ENCODE results near the gene NAV2.

DNA sequence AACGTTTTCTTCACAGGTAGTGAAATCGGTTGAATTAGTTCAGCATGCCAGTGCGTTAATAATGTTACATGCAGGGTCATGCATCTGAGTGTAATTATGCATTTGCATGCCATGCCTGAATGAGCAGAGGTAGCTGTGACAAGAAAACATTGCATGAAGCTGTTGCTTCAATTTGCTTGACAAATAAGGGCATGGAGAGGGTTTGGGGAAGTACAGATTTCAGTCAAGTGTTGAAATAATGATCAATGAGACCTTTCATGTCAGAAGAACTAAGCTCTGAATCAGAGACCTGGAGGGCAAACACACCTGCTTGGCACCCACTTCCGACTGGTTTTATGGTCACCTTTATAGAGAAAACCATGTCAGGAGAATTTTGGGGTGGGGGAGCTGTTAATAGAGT is 226.2 kb downstream of the NAV2 start:
- TF ChIP-seq, protein P1, sequence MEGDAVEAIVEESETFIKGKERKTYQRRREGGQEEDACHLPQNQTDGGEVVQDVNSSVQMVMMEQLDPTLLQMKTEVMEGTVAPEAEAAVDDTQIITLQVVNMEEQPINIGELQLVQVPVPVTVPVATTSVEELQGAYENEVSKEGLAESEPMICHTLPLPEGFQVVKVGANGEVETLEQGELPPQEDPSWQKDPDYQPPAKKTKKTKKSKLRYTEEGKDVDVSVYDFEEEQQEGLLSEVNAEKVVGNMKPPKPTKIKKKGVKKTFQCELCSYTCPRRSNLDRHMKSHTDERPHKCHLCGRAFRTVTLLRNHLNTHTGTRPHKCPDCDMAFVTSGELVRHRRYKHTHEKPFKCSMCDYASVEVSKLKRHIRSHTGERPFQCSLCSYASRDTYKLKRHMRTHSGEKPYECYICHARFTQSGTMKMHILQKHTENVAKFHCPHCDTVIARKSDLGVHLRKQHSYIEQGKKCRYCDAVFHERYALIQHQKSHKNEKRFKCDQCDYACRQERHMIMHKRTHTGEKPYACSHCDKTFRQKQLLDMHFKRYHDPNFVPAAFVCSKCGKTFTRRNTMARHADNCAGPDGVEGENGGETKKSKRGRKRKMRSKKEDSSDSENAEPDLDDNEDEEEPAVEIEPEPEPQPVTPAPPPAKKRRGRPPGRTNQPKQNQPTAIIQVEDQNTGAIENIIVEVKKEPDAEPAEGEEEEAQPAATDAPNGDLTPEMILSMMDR (conservative IDR thresholded peaks at IDR 0.05 in 1 of 2, IDR thresholded peaks at IDR 0.05 in 1 of 2; ENCODE audit: low read depth in 1 of 2, low read length in 2 of 2): no peak
- no peak for TF ChIP-seq EZH2 (IDR thresholded peaks at IDR 0.05; ENCODE audit: low read length, missing control alignments)
